SK-N-SH (cell line): ENCODE measurements around the gene NCBP3. TPM values are rescaled to one million over a fixed set of nuclear protein-coding genes. Genes with fewer than 3 reads are reported as not detected.

Source experiments
- CTCF ChIA-PET: fragments of 300-600, 350-600 bp; formaldehyde crosslinking; extraction: SDS; loops from one replicate; lab custom pipeline; 2021; lab: Yijun Ruan, JAX
- POLR2A ChIA-PET: fragments of 350-600 bp; sonication (Branson Sonifier 250); formaldehyde crosslinking; extraction: SDS; loops from one replicate; lab custom pipeline; 2020; ENCODE audit warnings: antibody characterized with exemption, inconsistent platforms; lab: Yijun Ruan, JAX
- DNase-seq: peaks from one replicate; pipeline ENCODE4 v3.0.0; 2012
- H2AFZ ChIP-seq: fragments of 200-600 bp; sonication (generic); 2 replicates; pipeline ENCODE4 v1.8.1; 2016; ENCODE audit warnings: antibody characterized with exemption, mild to moderate bottlenecking, low read depth
- H3F3A ChIP-seq: fragments of 200-600 bp; sonication (generic); replicated peaks from 2 replicates; pipeline ENCODE3; 2016; ENCODE audit warnings: antibody characterized with exemption, mild to moderate bottlenecking; ENCODE audit not compliant: insufficient read depth
- H3K27ac ChIP-seq, 2 experiments: fragments of 200-500 bp in 1 of 2; fragments of 200-600 bp in 1 of 2; sonication (Bioruptor generic) in 1 of 2; sonication (generic), shearing (Covaris generic) in 1 of 2; 2 replicates each; pipeline versions ENCODE4 v1.5.1 to v1.6.1; 2014 to 2016; ENCODE audit warnings: low read depth in 2 of 2, inconsistent platforms in 1 of 2, low read length in 1 of 2, mild to moderate bottlenecking in 1 of 2, mixed read lengths in 1 of 2
- H3K27me3 ChIP-seq: fragments of 200-600 bp; sonication (generic), shearing (Covaris generic); 2 replicates; pipeline ENCODE4 v1.6.1; 2016; ENCODE audit warnings: mixed run types; ENCODE audit not compliant: insufficient read depth
- H3K36me3 ChIP-seq, 2 experiments: fragments of 200-500 bp in 1 of 2; fragments of 200-600 bp in 1 of 2; sonication (Bioruptor generic) in 1 of 2; sonication (generic) in 1 of 2; replicated peaks in 1 of 2; 2 replicates each; pipeline versions ENCODE3 to v1.5.1; 2014 to 2016; ENCODE audit warnings: low read length in 1 of 2, mild to moderate bottlenecking in 1 of 2; ENCODE audit not compliant: insufficient read depth in 2 of 2, control insufficient read depth in 1 of 2
- H3K4me1 ChIP-seq, 2 experiments: fragments of 200-500 bp in 1 of 2; fragments of 200-600 bp in 1 of 2; sonication (Bioruptor generic) in 1 of 2; sonication (generic), shearing (Covaris generic) in 1 of 2; 2 replicates each; pipeline versions ENCODE4 v1.5.1 to v1.6.1; 2014 to 2016; ENCODE audit warnings: low read depth in 1 of 2, low read length in 1 of 2, mixed run types in 1 of 2; ENCODE audit not compliant: insufficient read depth in 2 of 2, control insufficient read depth in 1 of 2
- H3K4me2 ChIP-seq: fragments of 200-600 bp; sonication (generic), shearing (Covaris generic); 2 replicates; pipeline ENCODE4 v1.6.1; 2017; ENCODE audit warnings: mixed run types
- H3K4me3 ChIP-seq, 2 experiments: fragments of 200-500 bp in 1 of 2; fragments of 200-600 bp in 1 of 2; sonication (Bioruptor generic) in 1 of 2; sonication (generic), shearing (Covaris generic) in 1 of 2; 2 replicates each; pipeline versions ENCODE4 v1.5.1 to v1.8.1; 2014 to 2016; ENCODE audit warnings: low read depth in 2 of 2, inconsistent platforms in 1 of 2, low read length in 1 of 2, mild to moderate bottlenecking in 1 of 2, mixed read lengths in 1 of 2, moderate library complexity in 1 of 2
- H3K79me2 ChIP-seq: fragments of 200-600 bp; sonication (generic); 2 replicates; pipeline ENCODE4 v1.8.1; 2017; ENCODE audit warnings: mild to moderate bottlenecking; ENCODE audit not compliant: insufficient read depth
- H3K9ac ChIP-seq: fragments of 200-600 bp; sonication (generic); 2 replicates; pipeline ENCODE4 v1.6.1; 2017; ENCODE audit warnings: mixed run types
- H3K9me2 ChIP-seq: fragments of 200-600 bp; sonication (generic); 2 replicates; pipeline ENCODE4 v1.6.1; 2017; ENCODE audit warnings: mixed run types
- H3K9me3 ChIP-seq: fragments of 200-600 bp; sonication (generic); 2 replicates; pipeline ENCODE4 v1.6.1; 2017; ENCODE audit warnings: mixed run types, mild to moderate bottlenecking, moderate library complexity
- H4K20me1 ChIP-seq: fragments of 200-600 bp; sonication (generic); 2 replicates; pipeline ENCODE4 v1.6.1; 2017; ENCODE audit warnings: mild to moderate bottlenecking, mixed run types; ENCODE audit not compliant: insufficient read depth
- CHD2 ChIP-seq: fragments of 150-350 bp; IDR thresholded peaks from 2 replicates; pipeline ENCODE4 v1.6.1; 2018; ENCODE audit warnings: low read length; ENCODE audit not compliant: partially characterized antibody
- CTCF ChIP-seq: fragments of 200-600 bp; sonication (generic); IDR thresholded peaks from 2 replicates; pipeline ENCODE4 v1.6.1; 2017; ENCODE audit warnings: antibody characterized with exemption, mild to moderate bottlenecking, moderate library complexity
- EZH2phosphoT487 ChIP-seq: fragments of 200-600 bp; sonication (generic); IDR thresholded peaks from 2 replicates; pipeline ENCODE4 v1.6.1; 2017; ENCODE audit warnings: low read depth, mixed run types, mild to moderate bottlenecking, antibody characterized with exemption, moderate library complexity, borderline replicate concordance
- GABPA ChIP-seq: IDR thresholded peaks from 2 replicates; pipeline ENCODE4 v1.4.0; 2012; ENCODE audit warnings: low read depth, mild to moderate bottlenecking
- IRF3 ChIP-seq: fragments of 150-350 bp; IDR thresholded peaks from 2 replicates; pipeline ENCODE4 v1.6.1; 2016; ENCODE audit warnings: mild to moderate bottlenecking, low read depth, low read length
- MEF2A ChIP-seq: IDR thresholded peaks from 2 replicates; pipeline ENCODE4 v1.4.0; 2012; ENCODE audit warnings: low read depth, borderline replicate concordance
- MXI1 ChIP-seq: IDR thresholded peaks from 2 replicates; pipeline ENCODE4 v1.6.1; 2012; ENCODE audit warnings: mild to moderate bottlenecking, low read depth, low read length, improper control_type of control experiment
- PBX3 ChIP-seq: IDR thresholded peaks from 2 replicates; pipeline ENCODE4; 2012
- RAD21 ChIP-seq: IDR thresholded peaks from 2 replicates; pipeline ENCODE4 v1.6.1; 2012; ENCODE audit warnings: mild to moderate bottlenecking, low read length
- RCOR1 ChIP-seq: fragments of 150-350 bp; IDR thresholded peaks from 2 replicates; pipeline ENCODE4 v1.6.1; 2017; ENCODE audit warnings: antibody characterized with exemption, low read length
- REST ChIP-seq: IDR thresholded peaks from 2 replicates; pipeline ENCODE4 v1.6.1; 2012; ENCODE audit warnings: mild to moderate bottlenecking, low read depth, low read length, moderate library complexity
- TAF1 ChIP-seq: IDR thresholded peaks from 2 replicates; pipeline ENCODE4 v1.6.1; 2012; ENCODE audit warnings: low read depth, mild to moderate bottlenecking, low read length, moderate library complexity, borderline replicate concordance
- USF1 ChIP-seq: IDR thresholded peaks from 2 replicates; pipeline ENCODE4 v1.4.0; 2012; ENCODE audit warnings: low read depth, borderline replicate concordance
- WGBS: methylation state at CpG from one replicate; pipeline ENCODE4 v1.1.6; 2017; ENCODE audit warnings: low lambda C conversion rate; 5-methylcytosine and 5-hydroxymethylcytosine counted together
- polyA plus RNA-seq, 3 experiments: library from polyadenylated mRNA; depleted of rRNA; stranded (reverse); fragments of >200 nt; gene quantifications; 2 replicates each; pipeline ENCODE4 v1.2.3, GENCODE V29; 2012

Gene NCBP3
- polyA plus RNA-seq, 1 of the 3 experiments (the other 2 are of a cell fraction) = 6.5 TPM

GRCh38 chr17:3884188-3884587 is 38.1 kb upstream of the NCBP3 start:
- peaks cover 0 to 5% of the 10 kb centered on the region in 2 experiments for H3K36me3 ChIP-seq
- POLR2A ChIA-PET = no interaction called here
- H3K79me2 ChIP-seq = peaks cover 12% of the 10 kb centered on the region; the same call in 1 of the 2 replicates
- no peak for DNase-seq
- H3K4me1 ChIP-seq = peaks cover 2 to 17% of the 10 kb centered on the region in 2 experiments; a peak in 2 of 4 replicates
- H3K4me2 ChIP-seq = no peak overlapping the region
- CTCF ChIA-PET = interaction anchor here (1.4 to 2.3 kb wide), 3 partner anchors 20 to 38 kb away, joined by 3 to 14 read pairs (median 4); partner anchors contain the start of gene NCBP3
- H3F3A ChIP-seq = no peaks in the 10 kb centered on the region
- 0 out of 2 replicates have a peak, but pooled peaks cover 4% of the 10 kb centered on the region for H4K20me1 ChIP-seq
- no peaks in the 10 kb centered on the region for H3K27me3 ChIP-seq
- no peak overlapping the region for H3K9ac ChIP-seq
- no peaks in the 10 kb centered on the region for H3K9me3 ChIP-seq
- H3K4me3 ChIP-seq = no peak overlapping the region
- 91% methylated on average over 12 of the region's 12 CpGs for WGBS
- TF ChIP-seq RCOR1 (no peak), PBX3 (no peak), GABPA (no peak), MEF2A (no peak), CTCF (no peak), CHD2 (no peak), RAD21 (no peak), REST (no peak), EZH2phosphoT487 (no peak), TAF1 (no peak), IRF3 (no peak), MXI1 (no peak), USF1 (no peak)
- no peak overlapping the region for H3K27ac ChIP-seq
- H2AFZ ChIP-seq = no peak overlapping the region
- no peaks in the 10 kb centered on the region for H3K9me2 ChIP-seq
